CD14-positive monocyte (primary cell): ENCODE measurements around the gene SKIDA1. TPM values are rescaled to one million over a fixed set of nuclear protein-coding genes. Genes with fewer than 3 reads are reported as not detected.
A peak's percentile ranks its signal among the peaks of the same experiment; 100 is the strongest.

Source experiments
- DNase-seq, 3 donors: peaks; one replicate each; pipeline ENCODE4 v3.0.0-alpha.2; 2011 to 2022
- H2AFZ ChIP-seq: 2 replicates; pipeline ENCODE4 v1.6.0; 2012; ENCODE audit warnings: mild to moderate bottlenecking, low read depth, low read length, inconsistent platforms; ENCODE audit not compliant: insufficient read depth, poor library complexity, severe bottlenecking
- H3K27ac ChIP-seq, 2 donors: 1 replicate in 1 of 2; 2 replicates in 1 of 2; pipeline ENCODE4 v1.5.1; 2012 to 2013; ENCODE audit warnings: low read length in 2 of 2, control low read depth in 1 of 2, inconsistent platforms in 1 of 2, low read depth in 1 of 2, mild to moderate bottlenecking in 1 of 2
- H3K27me3 ChIP-seq, 2 donors: one replicate each; pipeline versions ENCODE4 v1.6.0 to v1.6.1; 2011 to 2013; ENCODE audit warnings: low read length in 2 of 2; ENCODE audit not compliant: control insufficient read depth in 2 of 2, insufficient read depth in 2 of 2
- H3K36me3 ChIP-seq, 2 donors: replicated peaks in 1 of 2; 1 replicate in 1 of 2; 2 replicates in 1 of 2; pipeline versions ENCODE4 v1.5.1 to v1.6.1; 2012 to 2013; ENCODE audit warnings: low read length in 2 of 2, control low read depth in 1 of 2, inconsistent platforms in 1 of 2, mild to moderate bottlenecking in 1 of 2; ENCODE audit not compliant: insufficient read depth in 2 of 2, control insufficient read depth in 1 of 2
- H3K4me1 ChIP-seq, 2 donors: 1 replicate in 1 of 2; 2 replicates in 1 of 2; pipeline versions ENCODE4 v1.5.1 to v1.6.1; 2012 to 2013; ENCODE audit warnings: low read length in 2 of 2, control low read depth in 1 of 2, inconsistent platforms in 1 of 2, mild to moderate bottlenecking in 1 of 2, moderate library complexity in 1 of 2; ENCODE audit not compliant: insufficient read depth in 2 of 2, control insufficient read depth in 1 of 2
- H3K4me2 ChIP-seq: replicated peaks from 2 replicates; pipeline ENCODE3; 2012; ENCODE audit warnings: low read length, moderate library complexity, mild to moderate bottlenecking; ENCODE audit not compliant: poor library complexity, severe bottlenecking; ENCODE audit errors: extremely low read depth
- H3K4me3 ChIP-seq, 3 experiments: fragments of 200-600 bp in 1 of 3; sonication (generic) in 1 of 3; replicated peaks in 1 of 3; 1 replicate in 2 of 3; 2 replicates in 1 of 3; pipeline ENCODE4 v1.5.1; 2011 to 2013; ENCODE audit warnings: low read length in 3 of 3, mild to moderate bottlenecking in 3 of 3, control low read depth in 2 of 3, low read depth in 2 of 3, inconsistent platforms in 1 of 3, moderate library complexity in 1 of 3
- H3K79me2 ChIP-seq: 2 replicates; pipeline ENCODE4 v1.6.0; 2012; ENCODE audit warnings: mild to moderate bottlenecking, control low read depth, inconsistent platforms, low read length, moderate library complexity; ENCODE audit not compliant: insufficient read depth
- H3K9ac ChIP-seq: 2 replicates; pipeline ENCODE4 v1.6.0; 2017; ENCODE audit warnings: low read length, mild to moderate bottlenecking; ENCODE audit not compliant: insufficient read depth, poor library complexity, severe bottlenecking
- H3K9me3 ChIP-seq, 2 donors: replicated peaks in 1 of 2; 1 replicate in 1 of 2; 2 replicates in 1 of 2; pipeline versions ENCODE4 v1.5.1 to v1.6.1; 2012 to 2013; ENCODE audit warnings: low read length in 2 of 2, control low read depth in 1 of 2; ENCODE audit not compliant: control insufficient read depth in 1 of 2, insufficient read depth in 1 of 2
- H4K20me1 ChIP-seq: 2 replicates; pipeline ENCODE4 v1.6.0; 2012; ENCODE audit warnings: mild to moderate bottlenecking, low read length, control low read depth, moderate library complexity; ENCODE audit not compliant: insufficient read depth
- H3K27ac Mint-ChIP-seq, 7 donors: one replicate each; pipeline ENCODE4 v1.8.0; 2020; ENCODE audit warnings: mild to moderate bottlenecking in 7 of 7, mixed read lengths in 7 of 7, moderate library complexity in 6 of 7, inconsistent platforms in 2 of 7
- H3K27me3 Mint-ChIP-seq, 3 donors: one replicate each; pipeline ENCODE4 v1.8.0; 2021 to 2022; ENCODE audit warnings: low read depth in 3 of 3, mild to moderate bottlenecking in 3 of 3, mixed read lengths in 3 of 3, moderate library complexity in 3 of 3, inconsistent platforms in 1 of 3
- H3K36me3 Mint-ChIP-seq, 2 donors: one replicate each; pipeline ENCODE4 v1.8.0; 2020; ENCODE audit warnings: mixed read lengths in 2 of 2, inconsistent platforms in 1 of 2, mild to moderate bottlenecking in 1 of 2
- H3K4me1 Mint-ChIP-seq: one replicate; pipeline ENCODE4 v1.8.0; 2020; ENCODE audit warnings: mild to moderate bottlenecking, mixed read lengths
- H3K4me3 Mint-ChIP-seq, 2 donors: one replicate each; pipeline ENCODE4 v1.8.0; 2020; ENCODE audit warnings: mild to moderate bottlenecking in 2 of 2, mixed read lengths in 2 of 2, moderate library complexity in 1 of 2
- H3K9me3 Mint-ChIP-seq, 7 donors: one replicate each; pipeline ENCODE4 v1.8.0; 2020 to 2022; ENCODE audit warnings: mixed read lengths in 7 of 7, mild to moderate bottlenecking in 6 of 7, moderate library complexity in 6 of 7, inconsistent platforms in 2 of 7
- CTCF ChIP-seq: fragments of 200-600 bp; IDR thresholded peaks from one replicate; pipeline ENCODE4 v1.8.0; 2022; ENCODE audit warnings: antibody characterized with exemption, mild to moderate bottlenecking
- WGBS: methylation state at CpG from one replicate; pipeline ENCODE4 v1.1.5; 2013; ENCODE audit warnings: missing lambda C conversion rate; ENCODE audit not compliant: insufficient coverage; 5-methylcytosine and 5-hydroxymethylcytosine counted together
- intact Hi-C, 2 donors: fragments of 100-400 bp; cut with micrococcal nuclease; formaldehyde crosslinking; loops; one replicate each; pipeline versions ENCODE4 v1.15.0 to v1.15.1; 2023
- polyA plus RNA-seq, 3 donors: library from polyadenylated mRNA; depleted of rRNA in 1 of 3; unstranded in 2 of 3; stranded (reverse) in 1 of 3; fragments of 300-500 nt in 2 of 3; fragments of >200 nt in 1 of 3; fragmentation: Illumina TruSeq in 2 of 3; gene quantifications; 1 replicate in 2 of 3; 2 replicates in 1 of 3; pipeline ENCODE4 v1.2.3, GENCODE V29; 2012 to 2021

The SKIDA1 gene
- polyA plus RNA-seq, 3 donors, result 0.04 to 0.15 TPM; not detected in 1

DNA sequence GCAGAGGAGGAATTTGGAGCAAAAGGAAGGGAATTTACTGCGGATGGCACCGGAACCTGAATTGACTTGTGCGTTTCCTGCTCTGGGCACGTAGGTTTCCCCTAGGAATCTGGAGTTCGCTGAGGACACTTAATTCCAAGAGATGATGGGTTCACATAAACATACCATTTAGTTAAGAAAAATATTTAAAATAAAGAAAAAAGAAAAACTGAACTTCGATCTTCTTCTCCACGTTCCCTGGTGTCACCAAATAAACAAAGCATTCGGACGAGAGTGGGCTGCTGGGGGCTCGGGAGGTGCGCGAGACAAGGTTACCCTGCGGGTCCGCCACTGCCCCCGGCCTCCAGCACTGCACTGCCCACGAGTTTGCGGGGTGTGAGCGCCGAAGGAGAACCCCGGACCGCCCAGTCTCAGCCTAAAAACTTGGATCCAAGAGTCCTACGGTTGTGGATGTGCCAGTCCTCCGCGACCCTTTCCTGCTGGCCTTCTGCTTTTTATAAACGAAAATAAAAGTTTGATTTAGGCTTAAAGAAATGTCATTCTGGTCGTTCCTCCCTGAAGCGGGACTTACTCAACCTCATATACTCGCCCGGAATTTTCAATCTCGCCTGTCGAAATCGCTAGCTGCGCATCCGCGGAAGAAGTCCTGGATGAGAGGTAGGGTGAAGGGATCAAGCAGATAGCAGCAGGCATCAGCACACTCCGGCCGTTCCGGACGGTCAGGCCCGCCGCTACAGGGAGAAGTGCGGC is 30.3 kb downstream of the SKIDA1 start:
- peak overlapping the region; percentile 100 for H3K4me2 ChIP-seq
- peak overlapping the region; percentile 49 for H3K9ac ChIP-seq
- no peak for TF ChIP-seq CTCF
- peak in 1 of 3 donors; percentile 24 for DNase-seq
- Mint-ChIP-seq H3K27ac (peak overlapping the region in 3 of 7 donors; percentile 49 to 85 (median 61)), H3K4me1 (peaks cover 34% of the 10 kb centered on the region), H3K36me3 (peaks cover 5 to 7% of the 10 kb centered on the region in 2 donors), H3K9me3 (peaks cover 0 to 13% (median 6%) of the 10 kb centered on the region in 7 donors), H3K27me3 (peaks cover 49 to 67% (median 51%) of the 10 kb centered on the region in 3 donors), H3K4me3 (peak overlapping the region; percentile 85 to 96)
- intact Hi-C loops, result loop anchor here in 1 of 2 donors (2.0 to 10.0 kb wide), 2 partner anchors 180 to 238 kb away; no protein-coding TSS in a partner anchor
- H3K9me3 ChIP-seq, result peaks cover 0 to 6% of the 10 kb centered on the region in 2 donors
- no peak overlapping the region for H3K27ac ChIP-seq
- no peaks in the 10 kb centered on the region for H4K20me1 ChIP-seq
- 0% methylated on average over 27 of the region's 42 CpGs for WGBS
- H2AFZ ChIP-seq, result peak overlapping the region; percentile 93
- H3K4me1 ChIP-seq, result peaks cover 42 to 49% of the 10 kb centered on the region in 2 donors
- peak overlapping the region; percentile 52 to 84 (median 59) for H3K4me3 ChIP-seq
- H3K79me2 ChIP-seq, result no peaks in the 10 kb centered on the region
- no peaks in the 10 kb centered on the region for H3K36me3 ChIP-seq
- H3K27me3 ChIP-seq, result peaks cover 28 to 54% of the 10 kb centered on the region in 2 donors

GRCh38 chr10:21494191-21495001 is 31.1 kb downstream of the SKIDA1 start:
- H3K27ac ChIP-seq, result no peak overlapping the region
- no peaks in the 10 kb centered on the region for H4K20me1 ChIP-seq
- Mint-ChIP-seq H3K36me3 (peaks cover 5 to 7% of the 10 kb centered on the region in 2 donors), H3K27ac (no peak overlapping the region), H3K4me3 (peak overlapping the region; percentile 85 to 96), H3K9me3 (peaks cover 0 to 11% (median 4%) of the 10 kb centered on the region in 7 donors), H3K27me3 (peaks cover 41 to 59% (median 44%) of the 10 kb centered on the region in 3 donors), H3K4me1 (peaks cover 26% of the 10 kb centered on the region)
- DNase-seq, result peak in 1 of 3 donors; percentile 16
- peaks cover 0 to 6% of the 10 kb centered on the region in 2 donors for H3K9me3 ChIP-seq
- TF ChIP-seq CTCF, result no peak
- no peaks in the 10 kb centered on the region for H3K36me3 ChIP-seq
- intact Hi-C loops, result loop anchor here in 1 of 2 donors (2.0 to 10.0 kb wide), 3 partner anchors 180 to 463 kb away; no protein-coding TSS in a partner anchor
- H3K79me2 ChIP-seq, result no peaks in the 10 kb centered on the region
- H3K9ac ChIP-seq, result peak overlapping the region; percentile 49
- peak overlapping the region; percentile 52 to 84 (median 59) for H3K4me3 ChIP-seq
- H3K4me1 ChIP-seq, result peaks cover 34 to 41% of the 10 kb centered on the region in 2 donors
- H2AFZ ChIP-seq, result peak overlapping the region; percentile 93
- under 1% methylated on average over 63 of the region's 66 CpGs for WGBS
- peaks cover 22 to 46% of the 10 kb centered on the region in 2 donors for H3K27me3 ChIP-seq
- H3K4me2 ChIP-seq, result peak overlapping the region; percentile 100
